ENCODE results near the gene RSRC2.

Gene RSRC2

GRCh38 chr12:122501489-122501989, 25.2 kb downstream of the RSRC2 start:
- H3K79me1 ChIP-seq (ENCODE audit: low read depth, low read length): peaks cover 3% of the 10 kb centered on the region
- H3K4me3 ChIP-seq (ENCODE audit: low read length in 2 of 2): no peak overlapping the region

GRCh38 chr12:122500685-122501488, 25.8 kb downstream of the RSRC2 start, which contains the start of gene ZCCHC8:
Gene ZCCHC8 (minus strand): TSS chr12:122500932. CDS start chr12:122500840, 92 bp downstream.
- H4K8ac ChIP-seq (ENCODE audit: low read depth, low read length): no peak within 1 kb of the TSS
- H3K27me3 ChIP-seq (ENCODE audit: control insufficient read depth in 3 of 3, insufficient read depth in 3 of 3, low read depth in 1 of 3, low read length in 3 of 3): no peaks in the 10 kb centered on the region
- no peaks in the 10 kb centered on the region for H3K9me3 ChIP-seq (replicated peaks in 1 of 2; ENCODE audit: control insufficient read depth in 2 of 2, insufficient read depth in 1 of 2, low read depth in 1 of 2, low read length in 2 of 2)
- H3K36me3 ChIP-seq (replicated peaks in 1 of 2; ENCODE audit: control insufficient read depth in 2 of 2, insufficient read depth in 2 of 2, low read length in 2 of 2): peaks cover 11 to 69% of the 10 kb centered on the region in 2 donors
- H2BK5ac ChIP-seq (ENCODE audit: low read length): peak within 1 kb of the TSS; percentile 99
- H3K27ac ChIP-seq (replicated peaks; ENCODE audit: low read length): peak within 1 kb of the TSS; percentile 97
- H2BK12ac ChIP-seq (ENCODE audit: low read length): no peak within 1 kb of the TSS
- H3K9ac ChIP-seq (ENCODE audit: low read depth, low read length, poor library complexity): peak within 1 kb of the TSS; percentile 96
- peak within 1 kb of the TSS; percentile 89 for H3K14ac ChIP-seq (ENCODE audit: low read length)
- peak; percentile 96 for DNase-seq (ENCODE audit: low spot score)
- peak within 1 kb of the TSS; percentile 93 for H3K23ac ChIP-seq (ENCODE audit: low read depth, low read length, poor library complexity)
- H3K18ac ChIP-seq (ENCODE audit: low read length): peak within 1 kb of the TSS; percentile 96
- H2BK120ac ChIP-seq (ENCODE audit: low read depth, low read length): peak within 1 kb of the TSS; percentile 94
- no CpG with 5 or more reads among the region's 52 CpGs for WGBS, 2 donors (ENCODE audit: extremely low coverage in 2 of 2, insufficient read length in 2 of 2, insufficient replicate concordance in 1 of 2)
- peak within 1 kb of the TSS; percentile 92 for H3K4me3 ChIP-seq (ENCODE audit: low read length in 2 of 2)
- H4K91ac ChIP-seq (ENCODE audit: low read depth, low read length, poor library complexity): peak within 1 kb of the TSS; percentile 64
- peak within 1 kb of the TSS; percentile 52 for H3K4me2 ChIP-seq (ENCODE audit: insufficient read depth, low read length, poor library complexity, severe bottlenecking)
- H3K79me1 ChIP-seq (ENCODE audit: low read depth, low read length): peaks cover 3% of the 10 kb centered on the region
- peak within 1 kb of the TSS; percentile 98 for H2BK15ac ChIP-seq (ENCODE audit: low read length)
- peaks cover 0 to 5% of the 10 kb centered on the region in 2 donors for H3K4me1 ChIP-seq (ENCODE audit: control insufficient read depth in 2 of 2, insufficient read depth in 1 of 2, low read depth in 1 of 2, low read length in 2 of 2)
- peak within 1 kb of the TSS; percentile 89 for H3K4ac ChIP-seq (ENCODE audit: low read length)
- H2AK5ac ChIP-seq (ENCODE audit: low read depth, low read length): no peak within 1 kb of the TSS
- peak within 1 kb of the TSS; percentile 91 for H2AFZ ChIP-seq (ENCODE audit: low read length)

More at GRCh38 chr12:122501489-122501989, 25.2 kb downstream of the RSRC2 start:
- no peak for DNase-seq (ENCODE audit: low spot score)
- H2BK12ac ChIP-seq (ENCODE audit: low read length): no peak overlapping the region
- H3K27me3 ChIP-seq (ENCODE audit: control insufficient read depth in 3 of 3, insufficient read depth in 3 of 3, low read depth in 1 of 3, low read length in 3 of 3): no peaks in the 10 kb centered on the region
- peaks cover 0 to 5% of the 10 kb centered on the region in 2 donors for H3K4me1 ChIP-seq (ENCODE audit: control insufficient read depth in 2 of 2, insufficient read depth in 1 of 2, low read depth in 1 of 2, low read length in 2 of 2)
- no CpG with 5 or more reads among the region's 9 CpGs for WGBS, 2 donors (ENCODE audit: extremely low coverage in 2 of 2, insufficient read length in 2 of 2, insufficient replicate concordance in 1 of 2)
- H3K18ac ChIP-seq (ENCODE audit: low read length): no peak overlapping the region
- H3K23ac ChIP-seq (ENCODE audit: low read depth, low read length, poor library complexity): no peak overlapping the region
- H3K4ac ChIP-seq (ENCODE audit: low read length): no peak overlapping the region
- no peak overlapping the region for H3K14ac ChIP-seq (ENCODE audit: low read length)
- peak overlapping the region; percentile 80 for H2AFZ ChIP-seq (ENCODE audit: low read length)
- H3K4me2 ChIP-seq (ENCODE audit: insufficient read depth, low read length, poor library complexity, severe bottlenecking): no peak overlapping the region
- no peak overlapping the region for H3K9ac ChIP-seq (ENCODE audit: low read depth, low read length, poor library complexity)
- H4K8ac ChIP-seq (ENCODE audit: low read depth, low read length): no peak overlapping the region
- H3K27ac ChIP-seq (replicated peaks; ENCODE audit: low read length): peak overlapping the region; percentile 23
- no peak overlapping the region for H2BK5ac ChIP-seq (ENCODE audit: low read length)
- H2AK5ac ChIP-seq (ENCODE audit: low read depth, low read length): no peak overlapping the region
- no peaks in the 10 kb centered on the region for H3K9me3 ChIP-seq (replicated peaks in 1 of 2; ENCODE audit: control insufficient read depth in 2 of 2, insufficient read depth in 1 of 2, low read depth in 1 of 2, low read length in 2 of 2)
- peaks cover 15 to 69% of the 10 kb centered on the region in 2 donors for H3K36me3 ChIP-seq (replicated peaks in 1 of 2; ENCODE audit: control insufficient read depth in 2 of 2, insufficient read depth in 2 of 2, low read length in 2 of 2)
- H2BK15ac ChIP-seq (ENCODE audit: low read length): no peak overlapping the region
- H2BK120ac ChIP-seq (ENCODE audit: low read depth, low read length): no peak overlapping the region
- no peak overlapping the region for H4K91ac ChIP-seq (ENCODE audit: low read depth, low read length, poor library complexity)

- Histone ChIP-seq H2BK15ac (ENCODE audit: low read length) (peak overlapping the region; percentile 98), H2BK12ac (ENCODE audit: low read length) (no peak overlapping the region), H3K36me3 (replicated peaks in 1 of 2; ENCODE audit: control insufficient read depth in 2 of 2, insufficient read depth in 2 of 2, low read length in 2 of 2) (peaks cover 8 to 69% of the 10 kb centered on the region in 2 donors), H3K23ac (ENCODE audit: low read depth, low read length, poor library complexity) (peak overlapping the region; percentile 93), H3K4me3 (ENCODE audit: low read length in 2 of 2) (peak overlapping the region; percentile 92), H3K27me3 (ENCODE audit: control insufficient read depth in 3 of 3, insufficient read depth in 3 of 3, low read depth in 1 of 3, low read length in 3 of 3) (no peaks in the 10 kb centered on the region), H3K4ac (ENCODE audit: low read length) (peak overlapping the region; percentile 89), H3K4me1 (ENCODE audit: control insufficient read depth in 2 of 2, insufficient read depth in 1 of 2, low read depth in 1 of 2, low read length in 2 of 2) (peaks cover 0 to 5% of the 10 kb centered on the region in 2 donors), H3K18ac (ENCODE audit: low read length) (peak overlapping the region; percentile 96), H3K79me1 (ENCODE audit: low read depth, low read length) (peaks cover 3% of the 10 kb centered on the region), H3K9ac (ENCODE audit: low read depth, low read length, poor library complexity) (peak overlapping the region; percentile 96), H2BK120ac (ENCODE audit: low read depth, low read length) (peak overlapping the region; percentile 94), H3K14ac (ENCODE audit: low read length) (peak overlapping the region; percentile 89), H2AK5ac (ENCODE audit: low read depth, low read length) (no peak overlapping the region), H3K27ac (replicated peaks; ENCODE audit: low read length) (peak overlapping the region; percentile 97), H4K91ac (ENCODE audit: low read depth, low read length, poor library complexity) (peak overlapping the region; percentile 64), H2BK5ac (ENCODE audit: low read length) (peak overlapping the region; percentile 99), H3K9me3 (replicated peaks in 1 of 2; ENCODE audit: control insufficient read depth in 2 of 2, insufficient read depth in 1 of 2, low read depth in 1 of 2, low read length in 2 of 2) (no peaks in the 10 kb centered on the region), H4K8ac (ENCODE audit: low read depth, low read length) (no peak overlapping the region), H3K4me2 (ENCODE audit: insufficient read depth, low read length, poor library complexity, severe bottlenecking) (peak overlapping the region; percentile 52), H2AFZ (ENCODE audit: low read length) (peak overlapping the region; percentile 91)
- WGBS, 2 donors (ENCODE audit: extremely low coverage in 2 of 2, insufficient read length in 2 of 2, insufficient replicate concordance in 1 of 2): no CpG with 5 or more reads among the region's 47 CpGs
- peak; percentile 21 for DNase-seq (ENCODE audit: low spot score)
These were observed 26.6 kb downstream of the RSRC2 start for GRCh38 chr12:122499991-122500684.

DNA sequence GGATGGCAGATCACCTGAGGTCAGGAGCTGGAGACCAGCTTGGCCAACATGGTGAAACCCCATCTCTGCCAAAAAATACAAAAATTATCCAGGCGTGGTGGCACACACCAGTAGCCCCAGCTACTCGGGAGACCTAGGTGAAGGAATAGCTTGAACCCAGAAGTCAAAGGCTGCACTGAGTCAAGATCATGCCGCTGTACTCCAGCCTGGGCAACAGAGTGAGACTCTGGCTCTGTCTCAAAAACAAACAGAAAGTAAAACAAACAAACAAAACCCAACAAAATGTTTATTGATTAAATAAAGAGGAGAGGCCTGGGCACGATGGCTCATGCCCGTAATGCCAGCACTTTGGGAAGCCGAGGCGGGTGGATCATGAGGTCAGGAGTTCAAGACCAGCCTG, 31.5 kb downstream of the RSRC2 start:
- no peak overlapping the region for H2AK5ac ChIP-seq (ENCODE audit: low read depth, low read length)
- no peak overlapping the region for H3K27ac ChIP-seq (replicated peaks; ENCODE audit: low read length)
- H3K4me1 ChIP-seq (ENCODE audit: control insufficient read depth in 2 of 2, insufficient read depth in 1 of 2, low read depth in 1 of 2, low read length in 2 of 2): no peaks in the 10 kb centered on the region
- no peak overlapping the region for H3K4me2 ChIP-seq (ENCODE audit: insufficient read depth, low read length, poor library complexity, severe bottlenecking)
- H3K4me3 ChIP-seq (ENCODE audit: low read length in 2 of 2): no peak overlapping the region
- no peak overlapping the region for H4K91ac ChIP-seq (ENCODE audit: low read depth, low read length, poor library complexity)
- H2BK15ac ChIP-seq (ENCODE audit: low read length): no peak overlapping the region
- H4K8ac ChIP-seq (ENCODE audit: low read depth, low read length): no peak overlapping the region
- no peak for DNase-seq (ENCODE audit: low spot score)
- no peaks in the 10 kb centered on the region for H3K9me3 ChIP-seq (replicated peaks in 1 of 2; ENCODE audit: control insufficient read depth in 2 of 2, insufficient read depth in 1 of 2, low read depth in 1 of 2, low read length in 2 of 2)
- H3K79me1 ChIP-seq (ENCODE audit: low read depth, low read length): peaks cover 3% of the 10 kb centered on the region
- no peak overlapping the region for H2AFZ ChIP-seq (ENCODE audit: low read length)
- no peak overlapping the region for H2BK120ac ChIP-seq (ENCODE audit: low read depth, low read length)
- no peak overlapping the region for H2BK5ac ChIP-seq (ENCODE audit: low read length)
- WGBS, 2 donors (ENCODE audit: extremely low coverage in 2 of 2, insufficient read length in 2 of 2, insufficient replicate concordance in 1 of 2): no CpG with 5 or more reads among the region's 7 CpGs
- no peak overlapping the region for H3K14ac ChIP-seq (ENCODE audit: low read length)
- H3K18ac ChIP-seq (ENCODE audit: low read length): no peak overlapping the region
- H3K9ac ChIP-seq (ENCODE audit: low read depth, low read length, poor library complexity): no peak overlapping the region
- peaks cover 8 to 82% of the 10 kb centered on the region in 2 donors for H3K36me3 ChIP-seq (replicated peaks in 1 of 2; ENCODE audit: control insufficient read depth in 2 of 2, insufficient read depth in 2 of 2, low read length in 2 of 2)
- no peak overlapping the region for H3K4ac ChIP-seq (ENCODE audit: low read length)
- H3K27me3 ChIP-seq (ENCODE audit: control insufficient read depth in 3 of 3, insufficient read depth in 3 of 3, low read depth in 1 of 3, low read length in 3 of 3): no peaks in the 10 kb centered on the region
- H2BK12ac ChIP-seq (ENCODE audit: low read length): no peak overlapping the region
- H3K23ac ChIP-seq (ENCODE audit: low read depth, low read length, poor library complexity): no peak overlapping the region
